Neural progenitor cell (in vitro differentiated cells): ENCODE measurements around the gene INAFM1. TPM values are rescaled to one million over a fixed set of nuclear protein-coding genes. Genes with fewer than 3 reads are reported as not detected.
"Not testable (repeated sequence)": the region's sequence is repeated elsewhere in the genome, so short reads cannot be mapped to it uniquely, and the experiment has no call there.

Experiments
- DNase-seq: peaks from one replicate; pipeline ENCODE4 v3.0.0-alpha.2; 2016; ENCODE audit warnings: low spot score
- H2AFZ ChIP-seq: fragments of 200-600 bp; sonication (generic); replicated peaks from 2 replicates; pipeline ENCODE4 v1.6.1; 2016; ENCODE audit warnings: antibody characterized with exemption
- H3F3A ChIP-seq: fragments of 200-600 bp; sonication (generic); 2 replicates; pipeline ENCODE4 v1.6.1; 2016; ENCODE audit warnings: antibody characterized with exemption, low read depth
- H3K27ac ChIP-seq: fragments of 200-600 bp; sonication (generic); 2 replicates; pipeline ENCODE4 v1.5.1; 2016; ENCODE audit warnings: mild to moderate bottlenecking
- H3K27me3 ChIP-seq: fragments of 200-600 bp; sonication (generic); 2 replicates; pipeline ENCODE4 v1.6.1; 2016; ENCODE audit warnings: mild to moderate bottlenecking, moderate library complexity
- H3K36me3 ChIP-seq: fragments of 200-600 bp; sonication (generic); 2 replicates; pipeline ENCODE4 v1.5.1; 2016
- H3K4me1 ChIP-seq: fragments of 200-600 bp; sonication (generic); 2 replicates; pipeline ENCODE4 v1.6.1; 2016; ENCODE audit warnings: mixed run types
- H3K4me2 ChIP-seq: fragments of 200-600 bp; sonication (generic); 2 replicates; pipeline ENCODE4 v1.6.1; 2016
- H3K4me3 ChIP-seq: fragments of 200-600 bp; sonication (generic); 2 replicates; pipeline ENCODE4 v1.5.1; 2016
- H3K79me2 ChIP-seq: fragments of 200-600 bp; sonication (generic); 2 replicates; pipeline ENCODE4 v1.6.1; 2016; ENCODE audit warnings: low read depth
- H3K9ac ChIP-seq: fragments of 200-600 bp; sonication (generic); 2 replicates; pipeline ENCODE4 v1.6.1; 2016
- H3K9me3 ChIP-seq: fragments of 200-600 bp; sonication (generic); 2 replicates; pipeline ENCODE4 v1.5.1; 2016; ENCODE audit warnings: low read depth
- H4K20me1 ChIP-seq: fragments of 200-600 bp; sonication (generic); 2 replicates; pipeline ENCODE4 v1.6.1; 2016; ENCODE audit warnings: low read depth
- H3K27ac Mint-ChIP-seq: 3 replicates; pipeline ENCODE4 v1.8.0; 2021; ENCODE audit warnings: mixed read lengths
- H3K27me3 Mint-ChIP-seq: 2 replicates; pipeline ENCODE4 v1.8.0; 2022; ENCODE audit warnings: low read depth, mild to moderate bottlenecking, inconsistent platforms, moderate library complexity, mixed read lengths; ENCODE audit not compliant: insufficient read depth
- H3K36me3 Mint-ChIP-seq: 3 replicates; pipeline ENCODE4 v1.8.0; 2021; ENCODE audit warnings: mixed read lengths
- H3K4me1 Mint-ChIP-seq: 3 replicates; pipeline ENCODE4 v1.8.0; 2021; ENCODE audit warnings: mixed read lengths
- H3K4me3 Mint-ChIP-seq: 3 replicates; pipeline ENCODE4 v1.8.0; 2021; ENCODE audit warnings: mild to moderate bottlenecking, moderate library complexity, mixed read lengths
- H3K9me3 Mint-ChIP-seq: 3 replicates; pipeline ENCODE4 v1.8.0; 2020; ENCODE audit warnings: mixed read lengths
- EZH2 ChIP-seq: fragments of 200-600 bp; sonication (generic); IDR thresholded peaks from 2 replicates; pipeline ENCODE4 v1.6.1; 2017; ENCODE audit warnings: antibody characterized with exemption, mild to moderate bottlenecking, moderate library complexity
- EZH2phosphoT487 ChIP-seq: fragments of 200-600 bp; sonication (generic); IDR thresholded peaks from 2 replicates; pipeline ENCODE4 v1.6.1; 2017; ENCODE audit warnings: antibody characterized with exemption
- total RNA-seq: library from RNA; depleted of rRNA; stranded (reverse); fragments of >200 nt; gene quantifications from 2 replicates; pipeline ENCODE4 v1.2.3, GENCODE V29; 2015; ENCODE audit warnings: low replicate concordance
- TF ChIP-seq, protein P1 (sequence below): fragments of 200-600 bp; sonication (generic); IDR thresholded peaks from 2 replicates; pipeline ENCODE4 v1.5.1; 2017; ENCODE audit warnings: antibody characterized with exemption, mild to moderate bottlenecking

The INAFM1 gene
- total RNA-seq, 1 donor from 2014 or later = not detected

- Mint-ChIP-seq H3K36me3 (peaks cover 38% of the 10 kb centered on the region), H3K4me1 (peaks cover 19% of the 10 kb centered on the region), H3K27ac (no peak overlapping the region), H3K4me3 (no peak overlapping the region), H3K9me3 (no peaks in the 10 kb centered on the region), H3K27me3 (peaks cover 13% of the 10 kb centered on the region)
- no peak for DNase-seq
- H3K27ac ChIP-seq = no peak overlapping the region
- no peak overlapping the region for H3K4me2 ChIP-seq
- no peak overlapping the region for H3K9ac ChIP-seq
- peaks cover 21% of the 10 kb centered on the region for H3F3A ChIP-seq
- H3K9me3 ChIP-seq = no peaks in the 10 kb centered on the region
- no peak overlapping the region for H3K4me3 ChIP-seq
- H3K4me1 ChIP-seq = peaks cover 9% of the 10 kb centered on the region
- TF ChIP-seq EZH2phosphoT487 (no peak), EZH2 (no peak)
- TF ChIP-seq, protein P1, sequence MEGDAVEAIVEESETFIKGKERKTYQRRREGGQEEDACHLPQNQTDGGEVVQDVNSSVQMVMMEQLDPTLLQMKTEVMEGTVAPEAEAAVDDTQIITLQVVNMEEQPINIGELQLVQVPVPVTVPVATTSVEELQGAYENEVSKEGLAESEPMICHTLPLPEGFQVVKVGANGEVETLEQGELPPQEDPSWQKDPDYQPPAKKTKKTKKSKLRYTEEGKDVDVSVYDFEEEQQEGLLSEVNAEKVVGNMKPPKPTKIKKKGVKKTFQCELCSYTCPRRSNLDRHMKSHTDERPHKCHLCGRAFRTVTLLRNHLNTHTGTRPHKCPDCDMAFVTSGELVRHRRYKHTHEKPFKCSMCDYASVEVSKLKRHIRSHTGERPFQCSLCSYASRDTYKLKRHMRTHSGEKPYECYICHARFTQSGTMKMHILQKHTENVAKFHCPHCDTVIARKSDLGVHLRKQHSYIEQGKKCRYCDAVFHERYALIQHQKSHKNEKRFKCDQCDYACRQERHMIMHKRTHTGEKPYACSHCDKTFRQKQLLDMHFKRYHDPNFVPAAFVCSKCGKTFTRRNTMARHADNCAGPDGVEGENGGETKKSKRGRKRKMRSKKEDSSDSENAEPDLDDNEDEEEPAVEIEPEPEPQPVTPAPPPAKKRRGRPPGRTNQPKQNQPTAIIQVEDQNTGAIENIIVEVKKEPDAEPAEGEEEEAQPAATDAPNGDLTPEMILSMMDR = no peak
- H3K27me3 ChIP-seq = no peaks in the 10 kb centered on the region
- H3K36me3 ChIP-seq = no peaks in the 10 kb centered on the region
- peaks cover 25% of the 10 kb centered on the region for H4K20me1 ChIP-seq
- H3K79me2 ChIP-seq = peaks cover 19% of the 10 kb centered on the region
- H2AFZ ChIP-seq = no peak overlapping the region
Measured at GRCh38 chr19:47260476-47260875, 14.2 kb upstream of the INAFM1 start.

DNA sequence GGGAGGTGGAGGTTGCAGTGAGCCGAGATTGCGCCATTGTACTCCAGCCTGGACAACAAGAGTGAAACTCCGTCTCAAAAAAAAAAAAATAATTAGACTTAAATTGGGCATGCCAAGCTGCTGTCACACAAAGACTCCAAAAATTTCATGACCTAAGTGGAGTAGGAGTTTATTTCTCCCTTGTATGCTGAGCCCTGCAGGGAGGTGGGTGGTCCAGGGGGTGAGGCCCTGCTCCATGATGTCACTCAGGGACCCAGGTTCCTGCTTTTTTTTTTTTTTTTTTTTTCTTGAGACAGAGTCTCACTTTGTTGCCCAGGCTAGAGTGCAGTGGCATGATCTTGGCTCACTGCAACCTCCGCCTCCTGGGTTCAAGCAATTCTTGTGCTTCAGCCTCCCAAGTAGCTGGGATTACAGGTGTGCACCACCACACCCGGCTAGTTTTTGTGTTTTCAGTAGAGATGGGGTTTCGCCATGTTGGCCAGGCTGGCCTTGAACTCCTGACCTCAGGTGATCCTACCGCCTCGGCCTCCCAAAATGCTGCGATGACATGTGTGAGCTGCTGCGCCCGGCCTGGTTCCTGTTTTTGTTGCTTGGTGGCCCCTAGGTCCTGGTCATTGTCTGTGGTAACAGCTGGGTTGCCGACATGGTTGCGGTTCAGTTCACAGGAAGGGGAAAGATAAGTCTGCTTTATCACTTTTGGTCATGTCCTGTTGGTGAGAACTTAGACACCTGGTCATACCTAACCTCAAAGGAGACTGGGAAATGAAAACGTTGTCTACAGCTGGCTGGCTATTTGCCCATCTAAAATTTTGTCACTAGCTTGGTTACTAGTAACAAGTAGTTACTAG, 12.5 kb upstream of the INAFM1 start:
- peak overlapping the region; percentile 43 for H3K4me3 Mint-ChIP-seq
- H4K20me1 ChIP-seq = peaks cover 25% of the 10 kb centered on the region
- H3K9me3 ChIP-seq, H3K27ac ChIP-seq, H3K4me3 ChIP-seq, H3K4me2 ChIP-seq, DNase-seq, H3K36me3 ChIP-seq, H3K27ac Mint-ChIP-seq, H3K9ac ChIP-seq, H3K9me3 Mint-ChIP-seq, H3K4me1 ChIP-seq, H3K27me3 ChIP-seq, H2AFZ ChIP-seq: not testable (repeated sequence)
- peaks cover 19% of the 10 kb centered on the region for H3K79me2 ChIP-seq
- H3K4me1 Mint-ChIP-seq = peaks cover 18% of the 10 kb centered on the region
- peaks cover 13% of the 10 kb centered on the region for H3K27me3 Mint-ChIP-seq
- peaks cover 13% of the 10 kb centered on the region for H3F3A ChIP-seq
- H3K36me3 Mint-ChIP-seq = peaks cover 42% of the 10 kb centered on the region

DNA sequence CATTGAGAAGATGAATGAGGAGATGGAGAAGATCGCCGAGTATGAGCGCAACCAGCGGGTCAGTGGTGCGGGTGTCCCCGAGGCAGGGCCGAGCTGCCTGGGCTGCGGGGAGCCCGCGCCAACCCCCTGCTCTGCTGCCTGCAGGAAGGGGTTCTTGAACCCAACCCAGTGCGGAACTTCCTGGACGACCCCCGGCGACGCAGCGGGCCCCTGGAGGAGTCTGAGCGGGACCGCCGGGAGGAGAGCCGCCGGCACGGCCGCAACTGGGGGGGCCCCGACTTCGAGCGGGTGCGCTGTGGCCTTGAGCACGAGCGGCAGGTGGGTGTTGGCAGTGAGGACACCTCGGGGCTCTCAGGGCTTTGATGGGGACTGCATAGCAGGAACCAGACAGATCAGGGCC, 10.1 kb upstream of the INAFM1 start:
- Histone ChIP-seq H2AFZ (no peak overlapping the region), H3K9ac (no peak overlapping the region), H3K79me2 (no peaks in the 10 kb centered on the region), H3K4me3 (no peak overlapping the region), H3K36me3 (no peaks in the 10 kb centered on the region), H3F3A (no peaks in the 10 kb centered on the region), H4K20me1 (peaks cover 3% of the 10 kb centered on the region), H3K4me2 (no peak overlapping the region), H3K27ac (no peak overlapping the region), H3K4me1 (no peaks in the 10 kb centered on the region), H3K9me3 (no peaks in the 10 kb centered on the region), H3K27me3 (no peaks in the 10 kb centered on the region)
- Mint-ChIP-seq H3K4me1 (peaks cover under 1% of the 10 kb centered on the region), H3K4me3 (no peak overlapping the region), H3K27ac (no peak overlapping the region), H3K27me3 (peaks cover 15% of the 10 kb centered on the region), H3K9me3 (no peaks in the 10 kb centered on the region), H3K36me3 (peaks cover 36% of the 10 kb centered on the region)
- DNase-seq = no peak
- TF ChIP-seq, protein P1 = no peak
- no peak for TF ChIP-seq EZH2
- TF ChIP-seq EZH2phosphoT487 = no peak

- Histone ChIP-seq H3K36me3 (no peaks in the 10 kb centered on the region), H3K4me1 (no peaks in the 10 kb centered on the region), H3K27ac (no peak overlapping the region), H3F3A (peaks cover 6% of the 10 kb centered on the region), H3K4me3 (no peak overlapping the region), H3K9ac (no peak overlapping the region), H4K20me1 (no peaks in the 10 kb centered on the region), H3K27me3 (no peaks in the 10 kb centered on the region), H3K9me3 (no peaks in the 10 kb centered on the region), H3K4me2 (no peak overlapping the region), H3K79me2 (no peaks in the 10 kb centered on the region), H2AFZ (no peak overlapping the region)
- H3K9me3 Mint-ChIP-seq = no peaks in the 10 kb centered on the region
- no peak overlapping the region for H3K4me3 Mint-ChIP-seq
- peaks cover 3% of the 10 kb centered on the region for H3K4me1 Mint-ChIP-seq
- peaks cover 25% of the 10 kb centered on the region for H3K36me3 Mint-ChIP-seq
- peaks cover 7% of the 10 kb centered on the region for H3K27me3 Mint-ChIP-seq
- H3K27ac Mint-ChIP-seq = no peak overlapping the region
- TF ChIP-seq, protein P1 = no peak
- TF ChIP-seq EZH2 (no peak), EZH2phosphoT487 (no peak)
- DNase-seq = no peak
Measured at GRCh38 chr19:47266401-47266941, 8.2 kb upstream of the INAFM1 start.
